ENCODE data around the gene TCIRG1.
"Not testable (repeated sequence)": the region's sequence is repeated elsewhere in the genome, so short reads cannot be mapped to it uniquely, and the experiment has no call there.

The TCIRG1 gene, protein sequence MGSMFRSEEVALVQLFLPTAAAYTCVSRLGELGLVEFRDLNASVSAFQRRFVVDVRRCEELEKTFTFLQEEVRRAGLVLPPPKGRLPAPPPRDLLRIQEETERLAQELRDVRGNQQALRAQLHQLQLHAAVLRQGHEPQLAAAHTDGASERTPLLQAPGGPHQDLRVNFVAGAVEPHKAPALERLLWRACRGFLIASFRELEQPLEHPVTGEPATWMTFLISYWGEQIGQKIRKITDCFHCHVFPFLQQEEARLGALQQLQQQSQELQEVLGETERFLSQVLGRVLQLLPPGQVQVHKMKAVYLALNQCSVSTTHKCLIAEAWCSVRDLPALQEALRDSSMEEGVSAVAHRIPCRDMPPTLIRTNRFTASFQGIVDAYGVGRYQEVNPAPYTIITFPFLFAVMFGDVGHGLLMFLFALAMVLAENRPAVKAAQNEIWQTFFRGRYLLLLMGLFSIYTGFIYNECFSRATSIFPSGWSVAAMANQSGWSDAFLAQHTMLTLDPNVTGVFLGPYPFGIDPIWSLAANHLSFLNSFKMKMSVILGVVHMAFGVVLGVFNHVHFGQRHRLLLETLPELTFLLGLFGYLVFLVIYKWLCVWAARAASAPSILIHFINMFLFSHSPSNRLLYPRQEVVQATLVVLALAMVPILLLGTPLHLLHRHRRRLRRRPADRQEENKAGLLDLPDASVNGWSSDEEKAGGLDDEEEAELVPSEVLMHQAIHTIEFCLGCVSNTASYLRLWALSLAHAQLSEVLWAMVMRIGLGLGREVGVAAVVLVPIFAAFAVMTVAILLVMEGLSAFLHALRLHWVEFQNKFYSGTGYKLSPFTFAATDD

DNA sequence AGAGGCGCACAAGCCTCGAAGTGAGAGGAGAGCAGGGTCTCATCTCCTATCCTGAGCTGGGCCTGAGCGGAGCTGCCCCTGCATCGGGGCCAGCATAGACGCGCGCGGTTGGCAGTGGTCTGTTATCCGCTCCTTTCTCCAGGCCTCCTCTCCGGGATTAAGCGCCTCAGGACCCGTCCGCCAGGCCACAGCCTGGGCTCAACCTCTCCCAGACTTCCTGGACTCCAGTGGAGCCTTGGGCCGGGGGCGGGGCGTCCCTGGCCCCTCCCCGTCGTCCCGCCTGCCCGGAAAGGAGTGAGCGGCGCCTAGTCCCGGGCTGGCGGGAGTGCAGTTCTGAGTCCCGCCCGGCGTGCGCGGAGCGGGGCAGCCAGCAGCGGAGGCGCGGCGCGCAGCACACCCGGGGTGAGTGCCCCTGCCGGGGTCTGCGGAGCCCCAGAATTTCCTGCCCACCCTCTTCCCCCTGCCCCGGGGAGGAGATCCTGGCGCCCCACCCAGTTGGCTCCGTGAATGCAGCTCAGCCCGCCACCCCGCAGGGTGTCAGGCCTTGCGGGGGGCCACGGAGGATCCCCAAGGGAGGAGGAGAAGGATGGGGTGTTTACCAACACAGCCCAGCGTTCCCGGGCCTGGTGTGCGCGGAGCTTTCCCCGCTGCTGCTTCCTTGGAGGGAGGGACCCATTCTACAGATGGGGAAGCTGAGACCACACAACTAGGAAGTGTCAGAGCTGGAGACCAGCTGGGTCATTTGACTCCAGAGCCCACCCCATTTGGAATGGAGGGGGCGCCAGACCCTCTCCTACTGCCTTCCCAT is at the start of gene TCIRG1:
Gene TCIRG1, plus strand, starts transcription at position 308 of the 808 bp plus-strand sequence. CDS start 2,247 bp downstream, outside the sequence.
- in situ Hi-C loops (cut with MboI; ENCODE audit: low sequenced_read_pairs) = no loop called here

DNA sequence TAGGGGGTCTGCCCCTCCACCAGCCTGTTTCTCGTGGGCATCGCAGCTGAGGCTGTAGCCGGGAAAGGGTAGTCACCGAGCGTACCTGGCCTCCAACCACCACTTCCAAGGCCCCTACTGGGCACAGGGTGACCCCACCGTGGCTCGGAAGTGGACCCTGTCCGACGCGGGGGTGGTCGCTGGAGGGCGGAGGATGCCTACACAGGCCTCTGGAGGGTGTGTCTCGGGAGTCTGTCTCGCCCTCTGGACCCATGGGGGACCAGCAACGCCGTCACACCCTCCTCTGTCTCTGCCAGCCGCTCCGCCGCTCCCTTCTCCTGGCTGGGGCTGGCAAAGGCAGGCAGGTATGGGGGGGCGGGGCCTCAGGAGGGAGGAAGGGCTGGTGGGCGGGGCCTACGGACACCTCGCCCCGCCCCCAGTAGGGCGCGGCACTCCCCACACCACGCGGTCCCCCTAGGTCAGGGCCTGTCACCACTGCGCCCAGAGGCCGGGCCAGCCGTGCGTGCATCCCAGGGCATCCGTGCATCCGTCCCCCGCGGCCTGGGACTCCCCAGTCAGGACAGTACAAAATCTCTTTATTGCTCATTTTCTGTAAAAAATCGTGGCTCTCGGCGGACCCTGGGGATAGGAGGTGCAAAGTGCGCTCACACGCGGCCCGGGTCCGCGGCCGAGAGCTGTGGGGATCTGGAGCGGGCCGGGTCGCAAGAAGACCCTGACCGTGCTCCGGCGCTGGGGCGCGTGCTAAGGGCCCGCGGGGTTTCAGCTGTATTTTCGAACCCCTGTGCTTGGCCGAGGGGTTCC is 48.1 kb upstream of the TCIRG1 start:
- in situ Hi-C loops (cut with MboI; ENCODE audit: low sequenced_read_pairs) = not testable (repeated sequence)

- in situ Hi-C loops (cut with MboI; ENCODE audit: low sequenced_read_pairs) = not testable (repeated sequence)
These were observed 47.3 kb upstream of the TCIRG1 start for GRCh38 chr11:67991347-67992121.

GRCh38 chr11:67993821-67994220 is 45.0 kb upstream of the TCIRG1 start:
- in situ Hi-C loops (cut with MboI; ENCODE audit: low sequenced_read_pairs) = not testable (repeated sequence)

DNA sequence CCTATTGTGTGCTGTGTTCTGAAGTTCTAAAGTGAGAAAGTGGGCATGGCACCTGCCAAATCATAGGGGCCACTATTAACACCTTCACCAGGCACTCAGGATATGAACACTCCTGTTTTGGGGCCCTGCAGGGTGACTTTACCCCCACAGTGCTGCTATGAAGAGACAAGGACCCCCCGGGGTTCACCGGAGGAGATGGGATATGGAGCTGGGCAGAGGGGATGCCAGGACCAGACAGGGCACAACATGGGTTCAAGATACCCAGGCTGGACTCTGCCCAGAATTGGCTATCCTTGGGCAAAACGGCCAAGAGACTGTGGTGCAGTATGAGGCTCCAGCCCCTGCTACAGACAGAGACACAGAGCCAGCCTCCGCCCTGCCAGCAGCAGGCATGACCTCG is 44.4 kb upstream of the TCIRG1 start:
- in situ Hi-C loops (cut with MboI; ENCODE audit: low sequenced_read_pairs) = not testable (repeated sequence)

DNA sequence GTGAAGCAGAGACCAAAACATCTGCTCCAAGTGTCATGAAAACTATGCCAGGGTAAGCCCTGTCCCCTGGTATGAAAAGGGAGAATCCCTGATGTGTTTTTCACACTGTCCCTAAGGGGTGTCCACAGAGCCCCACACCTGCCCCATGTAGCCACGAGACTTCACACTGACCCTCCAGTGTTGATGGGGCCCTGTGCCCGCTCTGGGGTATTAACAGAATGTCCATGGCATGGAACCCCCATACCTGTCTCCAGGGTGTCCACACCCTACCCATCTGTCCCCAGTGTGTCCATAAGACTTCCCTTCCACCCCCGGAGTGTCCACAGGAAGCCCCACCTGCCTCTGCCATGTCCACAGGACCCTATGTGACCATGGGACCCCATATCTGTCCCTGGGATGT is 43.7 kb upstream of the TCIRG1 start:
- in situ Hi-C loops (cut with MboI; ENCODE audit: low sequenced_read_pairs) = not testable (repeated sequence)

GRCh38 chr11:67995579-67995978 is 43.2 kb upstream of the TCIRG1 start:
- in situ Hi-C loops (cut with MboI; ENCODE audit: low sequenced_read_pairs) = not testable (repeated sequence)

DNA sequence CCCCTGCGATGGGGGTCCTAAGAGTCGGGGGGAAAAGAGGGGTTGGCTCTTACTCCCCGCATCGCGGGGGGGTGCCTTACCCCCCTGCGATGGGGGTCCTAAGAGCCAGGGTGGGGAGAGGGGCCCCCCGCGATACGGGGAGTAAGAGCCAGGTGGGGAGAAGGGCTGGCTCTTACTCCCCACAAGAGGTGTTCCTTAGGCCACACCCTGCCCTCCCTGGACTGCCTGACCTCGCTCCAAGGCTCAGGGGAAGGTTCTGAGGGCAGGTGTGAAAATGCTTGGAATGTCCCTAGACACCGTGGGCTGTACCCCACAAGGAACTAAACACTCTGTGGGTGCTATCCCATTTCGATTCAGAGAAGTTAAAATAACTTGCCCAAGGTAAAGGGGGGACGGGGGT is 42.8 kb upstream of the TCIRG1 start:
- in situ Hi-C loops (cut with MboI; ENCODE audit: low sequenced_read_pairs) = no loop called here

- in situ Hi-C loops (cut with MboI; ENCODE audit: low sequenced_read_pairs) = no loop called here
These were observed 42.0 kb upstream of the TCIRG1 start for GRCh38 chr11:67996622-67997474.

DNA sequence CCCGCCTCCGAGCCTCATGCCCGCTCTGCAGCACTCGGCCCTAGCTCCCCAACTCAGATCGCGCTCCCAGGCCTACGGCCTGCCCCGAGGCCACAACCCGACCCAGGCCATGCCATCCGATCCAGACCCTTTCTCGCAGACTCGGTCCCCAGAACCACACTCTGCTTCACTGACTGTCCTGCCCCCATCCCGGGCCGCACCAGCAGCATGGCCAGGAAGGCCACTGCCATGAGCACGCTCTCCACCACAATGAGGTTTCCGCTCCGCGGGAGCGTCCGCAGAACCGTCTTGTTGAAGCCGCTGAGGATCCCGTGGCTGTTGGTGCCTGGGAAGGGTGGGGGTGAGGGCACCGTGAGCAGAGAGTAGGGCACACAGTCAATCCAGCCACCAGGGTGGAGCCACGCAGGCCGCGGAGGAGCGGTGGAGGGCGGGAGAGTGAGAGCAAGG is 41.3 kb upstream of the TCIRG1 start:
- in situ Hi-C loops (cut with MboI; ENCODE audit: low sequenced_read_pairs) = no loop called here

DNA sequence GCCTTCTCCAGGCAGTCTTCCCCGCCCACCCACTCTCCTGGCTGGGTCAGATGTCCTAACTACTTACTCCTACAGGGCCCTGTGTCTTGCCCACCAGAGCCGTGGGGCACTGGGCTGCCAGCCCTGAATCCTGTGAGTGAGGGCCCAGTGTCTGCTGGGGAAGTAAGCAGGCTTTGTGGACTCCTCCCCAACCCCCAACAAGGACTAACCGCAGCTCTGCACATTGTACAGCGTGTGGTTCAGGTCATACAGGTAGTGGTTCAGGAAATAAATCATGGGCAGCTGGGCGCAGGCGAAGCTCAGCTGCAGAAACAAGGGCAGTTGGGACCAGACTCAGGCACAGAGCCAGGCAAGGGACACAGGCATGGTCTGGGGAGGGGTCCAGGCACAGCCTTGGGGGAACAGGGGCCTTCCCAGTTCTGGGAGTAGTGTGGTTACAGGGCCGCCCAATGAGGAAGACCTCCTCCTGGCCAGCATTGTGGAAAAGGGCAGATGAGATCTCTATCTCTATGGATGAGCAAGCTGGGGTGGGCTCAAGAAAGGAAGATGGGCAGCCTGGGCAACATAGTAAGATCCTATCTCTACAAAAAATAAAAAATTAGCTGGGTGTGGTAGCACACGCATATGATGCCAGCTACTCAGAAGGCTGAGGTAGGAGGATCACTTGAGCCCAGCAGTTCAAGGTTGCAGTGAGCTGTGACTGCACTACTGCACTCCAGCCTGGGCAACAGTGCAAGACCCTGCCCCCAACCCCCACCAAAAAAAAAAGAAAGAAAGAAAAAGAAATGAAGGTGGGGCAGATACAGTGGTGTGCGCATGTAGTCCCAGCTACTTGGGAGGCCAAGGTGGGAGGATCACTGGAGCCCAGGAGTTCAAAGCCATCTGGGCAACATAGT is 40.4 kb upstream of the TCIRG1 start:
- in situ Hi-C loops (cut with MboI; ENCODE audit: low sequenced_read_pairs) = no loop called here

DNA sequence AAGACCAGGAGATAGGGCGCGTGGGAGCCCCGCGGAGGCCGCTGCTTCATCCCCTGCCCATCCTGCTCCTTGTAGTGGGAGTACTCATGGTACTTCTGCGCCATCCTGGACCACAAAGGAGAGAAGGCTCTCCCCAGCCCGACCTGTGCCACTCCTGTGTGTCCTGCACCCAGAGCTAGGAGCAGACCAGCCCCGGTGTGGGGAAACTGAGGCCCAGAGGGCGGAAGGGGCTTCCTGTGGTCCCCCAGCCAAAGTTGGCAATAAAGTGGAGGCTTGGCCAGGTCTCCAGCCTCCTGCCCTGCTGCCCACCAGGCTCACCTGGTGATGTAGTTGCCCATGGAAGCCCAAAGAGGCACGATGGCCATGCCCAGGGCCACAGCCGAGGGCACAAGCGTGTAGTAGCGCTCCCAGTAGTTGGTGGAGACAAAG is 39.6 kb upstream of the TCIRG1 start:
- in situ Hi-C loops (cut with MboI; ENCODE audit: low sequenced_read_pairs) = no loop called here

GRCh38 chr11:67999704-68000103 is 39.1 kb upstream of the TCIRG1 start:
- in situ Hi-C loops (cut with MboI; ENCODE audit: low sequenced_read_pairs) = no loop called here

DNA sequence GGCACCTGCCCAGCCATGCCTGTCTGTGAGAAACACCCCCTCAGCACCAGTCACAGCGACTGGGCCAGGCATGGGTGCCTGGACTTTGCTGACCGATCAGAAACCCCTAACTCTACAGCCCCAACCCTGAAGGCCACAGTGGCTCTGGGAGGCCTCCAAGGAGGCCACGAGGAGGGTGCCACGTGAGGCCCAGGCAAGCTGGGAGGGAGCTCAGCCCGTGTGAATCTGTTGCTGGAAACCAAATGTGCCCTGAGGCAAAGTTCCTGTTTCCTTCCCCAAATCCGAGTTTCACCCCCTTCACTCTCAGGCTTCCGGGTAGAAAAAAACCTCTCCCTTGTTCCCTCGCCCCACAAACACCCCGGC is 36.3 kb upstream of the TCIRG1 start:
- in situ Hi-C loops (cut with MboI; ENCODE audit: low sequenced_read_pairs) = no loop called here

DNA sequence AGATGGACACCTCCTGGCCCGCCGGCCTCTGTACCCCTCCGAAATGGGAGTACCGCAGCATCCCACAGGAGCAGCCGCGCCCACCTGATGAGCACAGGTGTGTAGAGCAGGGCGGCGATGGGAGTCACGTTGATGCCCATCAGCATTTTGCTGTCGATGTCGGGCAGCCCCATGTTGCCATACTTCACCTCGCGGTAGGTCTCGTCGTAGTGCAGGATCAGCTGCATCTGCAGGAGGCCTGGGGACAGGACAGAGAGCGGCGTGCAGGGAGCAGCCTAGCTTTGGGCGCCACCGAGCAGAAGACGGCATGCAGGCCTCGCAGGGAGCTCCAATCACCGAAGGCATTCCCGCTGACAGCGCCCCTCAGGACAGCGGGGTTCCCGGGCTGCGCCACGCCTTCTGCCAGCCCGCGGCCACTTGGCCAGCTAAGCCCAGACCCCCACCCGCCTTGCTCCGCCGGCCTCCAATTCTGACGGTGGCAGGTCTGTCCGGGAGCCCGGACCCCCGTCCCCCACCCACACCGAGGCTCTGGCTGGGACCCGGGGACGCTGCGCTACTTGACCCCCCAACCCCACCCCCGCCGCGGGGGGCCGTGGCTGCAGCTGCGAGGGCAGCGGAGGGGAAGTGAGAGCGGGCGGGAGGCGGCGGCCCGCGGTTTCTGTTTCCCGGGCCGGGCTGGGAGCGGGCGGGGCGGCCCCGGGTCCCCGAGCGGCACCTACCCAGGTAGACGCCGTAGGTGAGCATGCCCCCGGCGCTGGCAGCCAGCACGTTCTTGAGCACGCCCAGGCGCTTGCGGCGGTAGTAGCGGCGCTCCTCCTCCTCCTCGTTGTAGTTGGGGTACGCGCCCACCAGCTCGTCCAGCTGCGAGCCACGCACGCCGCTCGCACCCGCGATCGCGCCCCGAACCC is 35.6 kb upstream of the TCIRG1 start:
- in situ Hi-C loops (cut with MboI; ENCODE audit: low sequenced_read_pairs) = no loop called here

GRCh38 chr11:68003846-68004550 is 34.8 kb upstream of the TCIRG1 start, which contains the start of gene UNC93B1:
TSS of gene UNC93B1 (minus strand) at chr11:68004097. CDS start at chr11:68004043, 54 bp downstream.
- in situ Hi-C loops (cut with MboI; ENCODE audit: low sequenced_read_pairs) = no loop called here

All from hTERT RPE-1 (cell line).